Activated naive CD4-positive, alpha-beta T cell treated with Interleukin-2 at 50 U/mL for 16 hours (primary cell): ENCODE measurements around the gene CALY.

ENCODE experiments used
- DNase-seq: peaks from one replicate; pipeline ENCODE4 v3.0.0-alpha.2; 2020

Gene CALY

DNA sequence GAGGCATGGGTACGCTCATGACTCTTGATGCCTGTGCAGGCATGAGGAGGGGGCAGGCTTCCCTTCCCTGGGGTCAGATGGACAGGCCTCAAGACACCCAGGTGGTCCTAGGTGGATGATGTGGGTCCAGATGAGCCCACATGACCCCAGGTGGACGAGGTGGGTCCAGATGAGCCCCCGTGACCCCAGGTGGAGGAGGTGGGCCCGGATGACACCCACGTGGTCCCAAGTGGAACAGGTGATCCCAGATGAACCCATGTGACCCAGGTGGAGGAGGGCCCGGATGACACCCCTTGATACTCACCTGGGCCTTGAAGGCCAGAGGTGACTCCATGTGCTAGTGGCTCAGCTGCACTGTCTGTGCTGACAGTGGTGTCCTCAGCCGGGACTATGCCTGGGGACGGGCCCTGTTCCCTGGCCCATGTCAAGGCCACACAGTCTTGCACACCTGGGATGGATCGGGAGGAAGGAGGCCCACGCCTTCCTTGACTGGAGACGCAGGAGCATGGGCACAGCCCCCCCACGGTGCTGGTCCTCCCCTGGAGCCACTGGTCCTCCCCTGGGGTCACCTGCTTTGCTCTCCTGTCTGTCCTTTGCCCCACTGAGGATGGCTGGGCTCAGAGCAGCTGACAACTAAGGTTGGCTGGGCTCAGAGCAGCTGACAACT is 13.7 kb upstream of the CALY start:
- DNase-seq: no peak

DNA sequence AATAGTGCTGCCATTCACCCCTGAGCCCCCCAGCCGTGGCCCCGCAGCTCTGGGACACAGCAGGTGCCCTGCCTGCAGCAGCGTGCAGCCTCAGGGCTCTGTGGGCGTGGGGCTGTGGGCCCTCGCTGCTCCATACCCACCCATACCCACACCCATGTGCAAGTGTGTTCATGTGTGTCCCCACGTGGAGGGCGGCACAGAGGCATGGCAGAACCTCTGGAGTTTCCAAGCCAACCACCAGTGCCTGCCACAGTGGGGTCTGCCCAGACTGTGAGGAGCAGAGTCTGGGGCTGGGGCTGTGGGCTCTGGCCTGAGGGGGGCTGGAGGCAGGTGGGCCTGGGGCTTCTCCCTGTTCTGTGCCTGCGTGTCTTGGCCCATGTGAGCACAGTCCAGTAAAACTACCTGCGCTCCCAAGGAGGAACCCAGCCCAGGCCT is 12.9 kb upstream of the CALY start:
- DNase-seq: no peak

DNA sequence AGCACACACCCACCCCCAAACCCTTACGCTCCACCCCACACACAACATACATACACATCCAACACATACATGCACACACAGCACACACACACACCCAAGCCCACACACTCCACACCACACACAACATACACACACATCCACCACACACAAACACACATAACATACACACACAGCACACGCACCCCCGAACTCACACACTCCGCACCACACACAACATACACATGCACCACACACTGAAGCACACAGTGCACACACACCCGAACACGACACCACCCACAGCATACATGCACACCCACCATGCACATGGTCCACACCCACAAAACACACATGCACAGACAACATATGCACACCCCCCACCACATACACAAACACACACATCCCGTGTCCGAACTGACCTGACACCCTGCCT is 12.5 kb upstream of the CALY start:
- DNase-seq: no peak

DNA sequence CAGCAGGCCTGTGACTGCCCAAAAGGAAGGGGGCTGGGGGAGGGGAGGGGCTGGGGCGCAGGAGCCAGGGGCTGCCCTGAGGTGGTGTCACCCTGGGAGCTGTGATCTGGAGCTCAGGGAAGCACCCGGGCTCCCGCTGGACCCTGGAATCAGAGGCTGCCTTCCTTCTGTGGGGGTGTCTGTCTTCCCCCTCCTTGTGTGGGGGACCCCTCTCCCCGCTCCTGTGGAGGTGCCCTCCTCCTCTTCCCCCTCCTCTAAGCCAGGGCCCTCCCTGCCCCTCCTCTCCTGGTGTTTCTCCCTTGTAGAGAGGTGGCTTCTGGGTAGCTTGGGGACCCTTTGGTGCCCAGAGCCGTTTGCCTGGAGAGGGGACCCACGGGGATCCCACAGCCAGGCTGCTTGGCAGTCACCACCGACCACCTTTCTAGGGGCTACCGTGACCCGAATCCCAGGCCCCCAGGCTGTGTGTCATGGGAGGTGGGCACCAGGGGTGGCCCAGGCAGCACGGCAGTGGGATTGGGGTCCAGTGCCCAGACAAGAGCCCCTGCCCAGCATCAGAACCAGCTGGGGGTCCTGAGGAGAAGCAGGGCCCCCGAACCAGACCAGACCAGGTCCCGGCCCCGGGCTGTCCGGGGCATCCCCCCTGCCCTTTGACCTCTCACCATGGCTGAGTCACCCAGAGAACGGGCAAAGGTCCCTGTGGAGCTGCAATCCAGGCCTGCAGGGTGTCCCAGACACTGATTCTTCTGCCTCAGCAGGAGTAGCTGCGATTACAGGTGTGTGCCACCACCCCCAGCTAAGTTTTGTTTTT is 11.2 kb upstream of the CALY start:
- no peak for DNase-seq

DNA sequence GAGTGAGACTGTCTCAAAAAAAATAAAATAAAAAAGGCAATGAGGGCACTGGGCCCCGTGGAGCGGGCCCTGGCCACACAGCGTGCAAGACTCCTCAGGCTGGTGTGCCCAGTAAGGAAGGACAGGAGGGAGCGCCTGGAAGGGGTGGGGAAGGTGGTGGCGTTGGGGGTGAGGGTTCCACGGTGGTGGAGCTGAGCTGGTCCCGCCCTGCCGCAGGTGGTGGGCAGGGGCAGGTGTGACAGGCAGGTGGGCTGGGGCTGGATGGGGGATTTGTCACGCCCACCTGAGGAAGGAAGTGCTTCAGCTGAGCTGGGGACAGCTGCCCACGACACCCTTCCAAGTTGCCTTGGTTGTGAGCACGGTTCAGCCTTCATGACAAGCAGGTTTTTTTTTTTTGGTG is 9.7 kb upstream of the CALY start:
- DNase-seq: no peak

DNA sequence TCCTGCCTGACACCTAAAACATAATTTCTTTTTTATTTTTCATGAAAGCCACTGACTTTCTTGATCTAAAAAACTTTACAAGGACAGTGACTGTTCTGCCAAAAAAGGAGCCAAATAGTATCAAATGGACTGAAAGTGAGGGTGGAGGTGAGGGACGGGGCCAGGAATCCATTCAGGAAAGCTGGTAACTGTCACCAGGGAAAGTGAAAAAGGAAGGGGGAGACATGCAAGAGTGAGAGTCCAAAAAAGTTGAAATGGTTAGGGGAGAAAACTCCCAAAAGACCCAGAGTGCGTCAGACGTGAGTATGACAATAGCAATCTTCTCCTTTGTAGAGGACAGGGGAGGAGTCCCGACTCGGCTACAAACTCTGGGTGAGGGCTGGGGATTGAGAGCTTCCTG is 7.5 kb upstream of the CALY start:
- no peak for DNase-seq

DNA sequence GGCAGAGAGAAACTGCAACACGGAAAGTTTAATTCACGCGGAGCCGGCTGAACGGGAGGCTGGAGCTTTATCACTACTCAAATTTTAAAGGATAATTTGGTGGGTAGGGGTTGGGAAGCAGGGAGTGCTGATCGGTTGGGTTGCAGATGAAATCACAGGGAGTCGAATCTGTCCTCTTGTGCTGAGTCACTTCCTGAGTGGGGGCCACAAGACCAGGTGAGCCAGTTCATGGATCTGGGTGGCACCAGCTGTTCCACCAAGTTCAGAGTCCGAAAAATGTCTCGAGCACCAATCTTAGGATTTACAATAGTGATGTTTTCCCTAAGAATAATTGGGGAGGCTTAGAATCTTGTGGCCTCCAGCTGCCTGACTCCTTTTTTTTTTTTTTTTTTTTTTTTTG is 6.9 kb upstream of the CALY start:
- DNase-seq: no peak

DNA sequence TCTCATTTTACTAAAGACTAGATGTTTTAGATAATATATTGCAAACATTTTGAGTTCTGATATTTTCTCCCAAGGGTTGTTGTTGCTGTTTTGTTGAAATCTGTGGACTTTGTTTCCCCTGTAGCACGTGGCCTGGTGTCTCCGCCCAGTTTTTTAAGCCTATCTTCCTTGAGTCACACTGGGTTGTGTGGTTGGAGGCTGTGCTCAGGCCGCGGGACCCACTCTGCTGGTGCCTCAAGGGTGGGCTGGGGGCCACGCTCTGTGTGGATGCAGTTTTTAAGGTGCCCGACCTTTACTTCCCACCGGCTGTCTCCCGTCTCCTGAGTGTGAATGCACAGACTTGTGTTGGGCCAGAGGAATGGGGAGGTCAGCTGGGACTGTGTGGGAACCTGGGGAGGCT is 6.2 kb upstream of the CALY start:
- no peak for DNase-seq

DNA sequence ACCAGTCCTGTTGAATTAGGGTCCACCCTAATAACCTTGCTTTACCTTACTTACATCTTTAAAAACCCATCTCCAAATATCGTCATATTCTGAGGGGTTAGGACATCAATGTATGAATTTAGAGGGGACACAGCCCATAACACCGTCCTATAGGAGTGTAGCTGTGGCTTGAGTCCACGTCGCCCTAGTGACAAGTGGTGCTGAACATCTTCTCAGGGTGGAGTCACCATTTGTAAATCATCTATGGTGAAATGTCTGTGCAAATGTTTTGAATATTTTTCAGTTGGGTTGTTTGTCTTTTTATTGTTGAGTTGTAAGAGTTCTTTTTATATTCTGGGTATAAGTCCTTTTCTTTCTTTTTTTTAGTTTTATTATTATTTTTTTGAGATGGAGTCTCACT is 5.3 kb upstream of the CALY start:
- DNase-seq: no peak

DNA sequence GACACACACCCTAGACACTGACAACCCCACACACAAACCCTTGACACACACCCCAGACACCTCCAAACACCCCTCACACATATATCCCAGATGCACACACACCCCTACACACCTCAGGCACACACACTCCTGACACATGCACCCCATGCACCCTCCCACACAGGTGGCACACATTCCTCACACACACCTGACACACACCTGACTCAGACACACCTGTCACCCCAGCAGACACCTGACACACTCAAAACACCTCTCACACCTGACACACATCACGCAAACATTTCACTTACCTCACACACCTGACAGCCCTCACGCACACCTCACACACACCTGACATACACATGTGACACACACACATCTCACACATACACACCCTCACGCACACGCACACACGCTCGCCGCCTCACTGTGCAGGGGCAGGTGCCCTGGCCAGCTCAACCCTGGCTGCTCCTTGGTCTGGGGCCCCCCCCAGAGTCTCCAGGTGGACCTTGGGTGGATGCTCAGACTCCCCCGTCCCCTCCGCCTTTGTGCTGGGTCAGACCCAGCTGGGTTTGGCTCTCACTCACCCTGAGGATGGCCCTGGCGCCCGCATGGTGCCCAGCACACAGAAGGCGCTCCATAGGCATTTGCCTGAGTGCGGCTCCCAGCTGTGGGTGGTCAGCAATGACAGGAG is 3.1 kb upstream of the CALY start:
- DNase-seq: no peak

DNA sequence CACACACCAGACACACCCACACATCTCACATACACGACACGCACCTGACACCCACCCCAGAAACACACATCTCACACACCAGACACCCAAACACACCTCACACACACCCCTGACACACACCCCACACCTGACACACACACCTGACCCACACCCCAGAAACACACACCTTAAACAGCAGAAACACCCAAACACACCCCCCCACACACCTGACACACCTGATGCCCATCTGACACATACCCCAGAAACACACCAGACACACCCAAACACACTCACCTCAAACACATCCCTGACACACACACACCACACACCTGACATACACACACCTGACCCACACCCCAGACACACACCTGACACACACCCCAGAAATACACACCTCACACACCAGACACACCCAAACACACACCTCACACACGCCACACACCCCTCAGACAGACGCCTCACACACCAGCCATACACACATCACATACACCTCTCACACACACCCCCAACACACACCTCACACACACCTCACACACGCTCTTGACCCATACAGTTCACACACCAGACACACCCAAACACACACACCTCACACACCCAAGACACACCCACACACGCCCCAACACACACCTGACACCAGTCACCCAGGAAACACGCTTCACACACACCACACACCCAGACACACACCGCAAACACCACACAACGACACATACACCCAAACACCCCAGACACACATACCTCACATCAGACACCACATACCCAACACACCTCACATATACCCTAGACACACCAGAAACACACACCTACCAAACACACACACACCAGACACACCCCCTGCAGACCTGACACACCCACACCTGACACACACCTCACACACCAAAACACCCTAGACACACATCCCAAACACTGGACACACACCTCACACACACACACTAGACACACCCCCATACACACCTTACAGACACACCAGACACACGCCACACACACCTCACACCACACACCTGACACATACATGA is 1.7 kb upstream of the CALY start:
- no peak for DNase-seq

DNA sequence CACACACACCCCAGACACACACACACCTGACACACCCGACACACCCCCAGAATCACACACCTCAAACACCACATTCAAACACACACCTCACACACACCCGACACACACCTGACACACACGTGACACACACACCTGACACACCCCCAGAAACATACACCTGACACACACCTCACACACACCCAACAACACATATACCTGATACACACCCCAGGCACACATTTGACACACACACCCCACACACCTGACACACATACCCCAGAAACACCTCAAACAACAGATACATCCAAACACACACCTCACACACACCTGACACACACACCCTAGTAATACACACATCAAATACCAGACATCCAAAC is 652 bp upstream of the CALY start:
- no peak for DNase-seq

DNA sequence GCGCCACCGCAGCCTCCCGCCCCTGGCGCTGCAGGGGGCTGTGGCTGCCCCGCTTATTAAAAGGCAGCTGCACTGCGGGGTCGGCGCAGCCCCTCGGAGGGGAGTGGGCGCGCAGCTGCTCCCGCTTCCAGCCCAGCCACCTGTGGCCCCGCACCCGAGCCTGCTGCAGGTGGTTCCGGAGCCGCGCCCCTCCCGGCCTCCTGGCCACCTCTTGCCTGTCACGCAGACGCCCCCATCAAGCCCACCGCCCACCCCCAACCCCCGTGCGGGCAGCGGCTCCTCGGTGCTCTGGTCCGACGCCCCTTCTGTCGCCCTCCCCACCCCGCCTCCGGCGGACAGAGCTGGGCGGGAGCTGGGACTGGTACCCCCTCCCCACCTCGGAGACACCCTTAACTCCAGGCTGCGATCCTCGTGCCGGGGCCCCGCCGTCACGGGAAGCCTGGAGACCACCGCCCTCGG is 549 bp downstream of the CALY start:
- DNase-seq: no peak

DNA sequence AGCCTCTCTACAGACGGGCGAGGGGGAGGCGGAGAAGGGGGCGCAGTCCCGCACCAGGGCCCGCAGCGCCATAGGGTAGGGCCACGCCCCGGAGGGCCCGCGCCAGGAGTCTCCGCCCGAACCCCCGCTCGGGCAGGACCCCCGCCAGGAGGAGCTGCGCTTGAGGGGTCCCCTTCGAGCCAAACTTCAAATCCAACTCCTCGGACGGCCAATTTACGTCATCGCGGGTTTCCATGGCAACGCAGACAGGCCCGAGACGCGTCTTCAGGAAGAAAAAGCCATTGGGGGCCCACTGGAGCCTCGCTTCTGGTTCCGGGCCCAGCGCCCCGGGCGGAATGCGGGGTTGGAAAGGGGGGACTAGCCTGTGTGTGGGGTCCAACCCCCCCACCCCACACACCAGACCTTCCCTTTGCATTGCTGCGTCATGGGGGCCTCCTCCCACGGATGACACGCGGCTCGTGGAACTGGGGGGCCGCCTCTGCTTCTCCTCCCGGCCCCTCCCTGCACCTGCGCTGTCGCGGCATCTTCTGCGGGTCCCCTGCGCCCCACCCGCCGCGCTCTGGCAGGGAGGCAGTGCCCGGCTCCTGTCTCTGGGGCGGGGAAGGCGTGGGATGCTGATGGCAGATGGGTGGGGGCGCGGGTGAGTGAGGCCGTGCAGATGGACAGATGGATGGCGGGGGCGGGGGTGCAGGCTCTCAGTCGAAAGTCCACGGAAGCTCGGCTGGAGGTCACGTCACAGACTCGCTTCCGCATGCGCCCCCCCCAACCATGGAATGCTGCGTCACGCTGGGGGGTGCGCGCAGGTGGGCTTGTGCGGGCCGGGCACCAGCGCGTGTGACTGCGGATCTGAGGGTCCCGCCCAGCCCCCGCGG is 1.2 kb downstream of the CALY start:
- peak; percentile 77 for DNase-seq

DNA sequence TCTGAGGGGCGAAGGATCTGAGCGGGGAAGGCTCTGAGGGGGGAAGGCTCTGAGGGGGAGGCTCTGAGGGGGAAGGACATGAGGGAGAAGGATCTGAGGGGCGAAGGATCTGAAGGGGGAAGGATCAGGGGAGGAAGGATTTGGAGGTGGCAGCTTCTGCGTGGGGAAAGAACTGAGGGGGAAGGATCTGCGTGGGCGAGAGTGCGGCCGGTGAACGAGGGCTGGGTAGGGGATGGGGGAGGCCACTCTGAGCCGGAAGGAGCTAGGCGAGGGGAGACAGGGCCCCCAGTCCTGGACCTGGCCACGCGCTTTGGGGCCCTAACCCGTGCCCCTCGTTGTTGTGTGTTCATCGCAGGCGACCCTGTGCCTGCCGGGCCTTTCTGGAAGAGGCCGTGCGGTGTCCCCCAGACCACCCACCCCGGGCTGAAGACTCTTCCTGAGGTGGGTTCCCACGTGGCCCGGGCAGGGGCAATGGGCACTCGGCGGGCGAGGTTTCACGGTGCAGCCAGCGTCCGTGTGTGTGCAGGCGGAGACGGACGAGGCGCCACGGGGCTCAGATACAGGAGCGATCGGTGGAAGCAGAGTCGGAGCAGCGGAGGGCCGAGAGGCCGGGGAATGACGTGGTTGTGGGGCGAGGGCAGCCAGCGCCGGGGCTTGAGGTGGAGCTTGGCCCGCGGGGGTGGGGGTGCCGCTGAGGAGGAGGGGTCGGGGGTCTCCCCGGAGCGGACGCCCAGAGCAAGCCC is 2.0 kb downstream of the CALY start:
- no peak for DNase-seq

DNA sequence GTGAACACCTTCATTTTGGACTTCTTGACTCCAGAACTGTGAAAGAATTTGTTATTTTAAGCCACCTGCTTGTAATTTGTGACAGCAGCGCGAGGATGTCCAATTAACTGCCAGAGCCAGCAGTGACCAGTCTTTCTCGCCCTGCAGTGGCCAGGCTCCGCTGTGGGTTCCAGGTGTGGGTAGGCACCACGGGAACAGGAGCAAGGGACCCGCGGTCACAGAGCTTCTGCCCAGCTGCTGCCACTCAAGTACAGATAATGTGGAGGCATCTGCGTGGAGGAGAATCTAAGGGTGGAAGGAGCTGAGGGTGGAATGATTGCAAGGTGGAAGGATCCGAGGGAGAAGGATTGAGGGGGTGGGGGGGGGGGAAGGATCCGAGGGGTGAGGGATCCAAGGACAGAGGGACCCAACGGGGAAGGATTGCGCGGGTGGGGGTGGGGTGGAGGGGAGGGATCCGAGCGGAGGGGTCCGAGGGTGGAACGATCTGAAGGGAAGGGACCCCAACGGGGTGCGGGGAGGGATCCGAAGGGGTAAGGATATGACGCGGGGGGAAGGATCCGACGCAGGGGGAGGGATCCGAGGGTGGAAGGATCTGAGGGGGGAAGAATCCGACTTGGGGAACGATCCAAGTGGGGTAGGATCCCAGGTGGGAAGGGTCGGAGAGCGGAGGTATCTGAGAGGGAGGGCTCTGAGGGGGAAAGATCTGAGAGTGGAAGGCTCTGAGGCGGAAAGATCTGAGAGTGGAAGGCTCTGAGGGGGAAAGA is 3.6 kb downstream of the CALY start:
- no peak for DNase-seq

DNA sequence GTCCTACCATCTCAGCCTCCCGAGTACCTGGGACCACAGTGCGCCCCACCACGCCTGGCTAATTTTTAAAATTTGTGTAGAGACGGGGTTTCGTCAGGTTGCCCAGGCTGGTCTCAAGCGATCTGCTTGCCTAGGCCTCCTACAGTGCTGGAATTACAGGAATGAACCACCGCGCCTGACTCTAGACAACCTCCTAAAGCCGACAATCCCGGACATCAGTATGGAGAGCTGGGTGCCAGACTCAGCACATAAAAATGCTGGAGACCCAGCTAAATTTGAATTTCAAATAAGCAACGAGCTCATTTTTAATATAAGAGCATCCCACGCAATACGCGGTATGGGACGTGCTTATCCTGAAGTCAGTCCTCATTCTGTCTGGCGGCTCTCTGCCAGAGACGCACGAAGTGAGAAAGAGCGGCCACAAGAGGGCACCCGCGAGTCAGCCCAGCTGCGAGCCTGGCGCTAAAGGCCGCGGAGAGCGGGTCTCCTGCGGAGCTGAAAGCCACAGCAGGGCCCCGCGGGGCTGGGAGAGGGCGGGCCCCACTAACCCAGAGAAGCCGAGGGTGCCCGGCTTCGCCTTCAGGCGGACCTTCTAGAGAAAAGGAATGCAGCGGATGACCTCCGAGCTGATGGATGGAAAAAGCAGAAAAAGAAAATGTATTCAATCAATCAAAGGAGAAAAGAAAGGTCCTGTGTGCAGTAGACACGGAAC is 7.0 kb downstream of the CALY start:
- DNase-seq: peak; percentile 88

DNA sequence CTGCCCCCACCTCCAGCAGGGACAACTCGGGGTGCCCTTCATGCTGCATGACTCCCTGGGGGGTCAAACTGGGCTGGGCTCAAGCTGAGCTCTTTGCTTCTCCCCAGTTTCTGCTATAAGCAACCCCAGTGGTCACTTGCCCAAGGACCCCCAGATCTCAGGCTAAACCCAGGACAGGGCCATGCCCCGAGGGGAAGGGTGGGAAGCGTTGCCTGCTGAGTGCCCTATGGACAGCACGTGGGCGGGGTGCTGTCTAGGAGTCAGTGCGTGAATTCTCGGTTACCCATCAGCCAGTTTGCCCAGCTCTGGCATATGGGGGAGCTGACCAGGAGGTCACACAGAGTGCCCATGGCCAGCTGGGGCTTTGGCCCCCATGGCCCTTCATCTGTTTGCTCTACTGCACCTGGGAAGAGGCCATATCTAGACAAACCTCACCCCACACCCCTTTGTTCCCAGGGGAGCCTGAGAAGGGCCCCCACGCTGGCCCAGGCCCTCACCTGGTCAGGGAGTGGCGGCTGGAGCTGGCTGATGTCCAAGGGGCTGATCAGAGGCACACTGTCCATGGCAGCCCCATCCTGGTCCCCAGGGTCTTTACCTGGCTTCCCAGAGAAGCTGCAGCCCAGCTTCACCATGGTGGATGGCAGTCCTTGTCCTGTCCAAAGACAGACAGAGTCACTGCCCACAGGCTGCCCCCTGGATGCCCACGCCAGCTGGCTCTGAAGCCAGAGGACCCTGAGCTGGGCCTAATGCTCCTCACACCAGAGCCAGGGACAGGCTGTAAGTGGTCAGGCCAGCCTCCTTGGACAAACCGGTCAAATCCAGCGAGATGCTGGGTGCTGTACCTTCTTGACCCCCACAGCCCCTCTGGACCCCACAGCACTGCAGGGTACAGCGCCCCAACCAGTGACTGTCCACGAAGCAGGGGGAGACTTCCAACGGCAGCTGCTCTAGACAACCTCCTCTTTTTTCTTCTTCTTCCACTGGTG is 8.0 kb downstream of the CALY start:
- DNase-seq: no peak
